Stimulated activated naive CD8-positive, alpha-beta T cell treated with anti-CD3 and anti-CD28 coated beads, Interleukin-15, Interleukin-2, amounts not matched to agents 100 ng/mL and 50 ng/mL, for 24 hours (primary cell): ENCODE measurements around the gene FASN.
A peak's percentile ranks its signal among the peaks of the same experiment; 100 is the strongest.

Experiments
- H3K27ac Mint-ChIP-seq: one replicate; pipeline ENCODE4 v1.8.0; 2021; ENCODE audit warnings: mild to moderate bottlenecking, mixed read lengths
- H3K27me3 Mint-ChIP-seq: one replicate; pipeline ENCODE4 v1.8.0; 2021; ENCODE audit warnings: mixed read lengths
- H3K36me3 Mint-ChIP-seq: one replicate; pipeline ENCODE4 v1.8.0; 2021; ENCODE audit warnings: low read depth, mixed read lengths
- H3K4me1 Mint-ChIP-seq: one replicate; pipeline ENCODE4 v1.8.0; 2021; ENCODE audit warnings: low read depth, mixed read lengths
- H3K4me3 Mint-ChIP-seq: one replicate; pipeline ENCODE4 v1.8.0; 2021; ENCODE audit warnings: mild to moderate bottlenecking, mixed read lengths
- H3K9me3 Mint-ChIP-seq: one replicate; pipeline ENCODE4 v1.8.0; 2021; ENCODE audit warnings: mixed read lengths

The FASN gene

GRCh38 chr17:82080048-82080788 lies 17.8 kb downstream of the FASN start:
- no peak overlapping the region for H3K4me3 Mint-ChIP-seq
- no peaks in the 10 kb centered on the region for H3K4me1 Mint-ChIP-seq
- no peaks in the 10 kb centered on the region for H3K9me3 Mint-ChIP-seq
- peaks cover 11% of the 10 kb centered on the region for H3K36me3 Mint-ChIP-seq
- no peak overlapping the region for H3K27ac Mint-ChIP-seq
- H3K27me3 Mint-ChIP-seq = no peaks in the 10 kb centered on the region

GRCh38 chr17:82079001-82079677 lies 18.9 kb downstream of the FASN start:
- H3K9me3 Mint-ChIP-seq = no peaks in the 10 kb centered on the region
- H3K36me3 Mint-ChIP-seq = peaks cover 11% of the 10 kb centered on the region
- H3K27me3 Mint-ChIP-seq = no peaks in the 10 kb centered on the region
- no peaks in the 10 kb centered on the region for H3K4me1 Mint-ChIP-seq
- no peak overlapping the region for H3K27ac Mint-ChIP-seq
- H3K4me3 Mint-ChIP-seq = no peak overlapping the region

- Mint-ChIP-seq H3K4me3 (no peak overlapping the region), H3K36me3 (peaks cover 11% of the 10 kb centered on the region), H3K27me3 (no peaks in the 10 kb centered on the region), H3K27ac (no peak overlapping the region), H3K4me1 (no peaks in the 10 kb centered on the region), H3K9me3 (no peaks in the 10 kb centered on the region)
Observed at GRCh38 chr17:82078433-82078832, 19.6 kb downstream of the FASN start.

- Mint-ChIP-seq H3K36me3 (peaks cover 11% of the 10 kb centered on the region), H3K9me3 (no peaks in the 10 kb centered on the region), H3K4me3 (no peak overlapping the region), H3K27me3 (no peaks in the 10 kb centered on the region), H3K4me1 (no peaks in the 10 kb centered on the region), H3K27ac (no peak overlapping the region)
Observed at GRCh38 chr17:82077617-82078358, 20.2 kb downstream of the FASN start.

GRCh38 chr17:82076785-82077591 lies 21.0 kb downstream of the FASN start:
- no peak overlapping the region for H3K4me3 Mint-ChIP-seq
- H3K9me3 Mint-ChIP-seq = no peaks in the 10 kb centered on the region
- H3K4me1 Mint-ChIP-seq = no peaks in the 10 kb centered on the region
- no peaks in the 10 kb centered on the region for H3K27me3 Mint-ChIP-seq
- H3K27ac Mint-ChIP-seq = no peak overlapping the region
- peaks cover 11% of the 10 kb centered on the region for H3K36me3 Mint-ChIP-seq

GRCh38 chr17:82076018-82076784 lies 21.8 kb downstream of the FASN start:
- Mint-ChIP-seq H3K4me1 (no peaks in the 10 kb centered on the region), H3K4me3 (no peak overlapping the region), H3K27me3 (no peaks in the 10 kb centered on the region), H3K9me3 (no peaks in the 10 kb centered on the region), H3K27ac (no peak overlapping the region), H3K36me3 (peaks cover 11% of the 10 kb centered on the region)

GRCh38 chr17:82073446-82073845 lies 24.6 kb downstream of the FASN start:
- Mint-ChIP-seq H3K4me3 (no peak overlapping the region), H3K27me3 (no peaks in the 10 kb centered on the region), H3K27ac (no peak overlapping the region), H3K4me1 (no peaks in the 10 kb centered on the region), H3K9me3 (no peaks in the 10 kb centered on the region), H3K36me3 (peaks cover 4% of the 10 kb centered on the region)

- Mint-ChIP-seq H3K9me3 (no peaks in the 10 kb centered on the region), H3K4me1 (no peaks in the 10 kb centered on the region), H3K4me3 (no peak overlapping the region), H3K27me3 (no peaks in the 10 kb centered on the region), H3K27ac (no peak overlapping the region), H3K36me3 (no peaks in the 10 kb centered on the region)
Observed at GRCh38 chr17:82072827-82073226, 25.2 kb downstream of the FASN start.

GRCh38 chr17:82070611-82071010 lies 27.4 kb downstream of the FASN start:
- no peak overlapping the region for H3K27ac Mint-ChIP-seq
- peaks cover 7% of the 10 kb centered on the region for H3K4me1 Mint-ChIP-seq
- no peak overlapping the region for H3K4me3 Mint-ChIP-seq

GRCh38 chr17:82065638-82066303 lies 32.3 kb downstream of the FASN start, which contains the start of gene DUS1L:
Gene DUS1L, minus strand, starts transcription at chr17:82065804. Its CDS starts 745 bp downstream, at chr17:82065059.
- Mint-ChIP-seq H3K36me3 (no peaks in the 10 kb centered on the region), H3K27ac (peak within 1 kb of the TSS; percentile 81), H3K9me3 (no peaks in the 10 kb centered on the region), H3K4me3 (peak within 1 kb of the TSS; percentile 87), H3K27me3 (no peaks in the 10 kb centered on the region), H3K4me1 (peaks cover 16% of the 10 kb centered on the region)

More at GRCh38 chr17:82070611-82071010, 27.4 kb downstream of the FASN start:
- Mint-ChIP-seq H3K27me3 (no peaks in the 10 kb centered on the region), H3K36me3 (no peaks in the 10 kb centered on the region), H3K9me3 (no peaks in the 10 kb centered on the region)

- peaks cover 1% of the 10 kb centered on the region for H3K36me3 Mint-ChIP-seq
- no peak overlapping the region for H3K27ac Mint-ChIP-seq
- H3K4me1 Mint-ChIP-seq = peaks cover 16% of the 10 kb centered on the region
- H3K4me3 Mint-ChIP-seq = peak overlapping the region; percentile 80
- no peaks in the 10 kb centered on the region for H3K27me3 Mint-ChIP-seq
- no peaks in the 10 kb centered on the region for H3K9me3 Mint-ChIP-seq
Observed at GRCh38 chr17:82065193-82065637, 32.8 kb downstream of the FASN start.

GRCh38 chr17:82064433-82065192 lies 33.4 kb downstream of the FASN start:
- peak overlapping the region; percentile 31 for H3K27ac Mint-ChIP-seq
- no peaks in the 10 kb centered on the region for H3K27me3 Mint-ChIP-seq
- peaks cover 3% of the 10 kb centered on the region for H3K36me3 Mint-ChIP-seq
- peaks cover 16% of the 10 kb centered on the region for H3K4me1 Mint-ChIP-seq
- H3K4me3 Mint-ChIP-seq = peak overlapping the region; percentile 80
- H3K9me3 Mint-ChIP-seq = no peaks in the 10 kb centered on the region
